ENCODE measurements around the gene MGMT.

DNA sequence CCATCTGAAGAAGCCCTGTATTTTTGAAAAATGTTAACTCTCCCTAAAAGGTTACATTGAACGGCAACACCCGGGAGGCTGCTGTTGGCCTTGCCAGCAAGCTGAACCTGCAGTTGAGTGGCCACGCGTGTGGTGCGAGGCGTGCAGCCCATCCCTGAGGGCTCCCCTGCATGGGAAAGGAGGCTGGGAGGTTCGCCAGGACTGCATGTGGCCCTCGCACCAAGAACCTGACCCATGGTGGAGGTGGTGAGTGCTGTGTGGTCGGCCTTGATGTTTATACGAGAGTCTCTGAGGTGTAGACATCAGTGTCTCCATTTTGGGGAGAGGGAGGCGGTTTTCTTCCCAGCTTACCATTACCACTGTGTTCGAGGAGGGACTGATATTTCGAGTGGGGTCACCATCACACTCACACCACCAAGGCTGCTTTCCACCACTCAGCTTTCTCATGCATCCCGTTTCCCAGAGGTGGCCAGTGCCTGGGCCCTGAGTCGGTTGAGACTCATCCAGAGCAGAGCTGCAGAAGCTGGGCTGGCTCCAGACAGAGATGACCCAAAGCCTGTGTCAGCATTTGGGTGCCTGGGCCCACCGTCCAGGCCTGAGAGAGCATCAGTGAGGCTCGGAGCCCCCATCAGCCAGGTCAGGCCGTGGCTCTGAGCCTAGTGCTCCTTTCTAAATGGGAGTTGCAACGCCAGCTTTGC is 274.4 kb downstream of the MGMT start:
- TF ChIP-seq, protein P1, sequence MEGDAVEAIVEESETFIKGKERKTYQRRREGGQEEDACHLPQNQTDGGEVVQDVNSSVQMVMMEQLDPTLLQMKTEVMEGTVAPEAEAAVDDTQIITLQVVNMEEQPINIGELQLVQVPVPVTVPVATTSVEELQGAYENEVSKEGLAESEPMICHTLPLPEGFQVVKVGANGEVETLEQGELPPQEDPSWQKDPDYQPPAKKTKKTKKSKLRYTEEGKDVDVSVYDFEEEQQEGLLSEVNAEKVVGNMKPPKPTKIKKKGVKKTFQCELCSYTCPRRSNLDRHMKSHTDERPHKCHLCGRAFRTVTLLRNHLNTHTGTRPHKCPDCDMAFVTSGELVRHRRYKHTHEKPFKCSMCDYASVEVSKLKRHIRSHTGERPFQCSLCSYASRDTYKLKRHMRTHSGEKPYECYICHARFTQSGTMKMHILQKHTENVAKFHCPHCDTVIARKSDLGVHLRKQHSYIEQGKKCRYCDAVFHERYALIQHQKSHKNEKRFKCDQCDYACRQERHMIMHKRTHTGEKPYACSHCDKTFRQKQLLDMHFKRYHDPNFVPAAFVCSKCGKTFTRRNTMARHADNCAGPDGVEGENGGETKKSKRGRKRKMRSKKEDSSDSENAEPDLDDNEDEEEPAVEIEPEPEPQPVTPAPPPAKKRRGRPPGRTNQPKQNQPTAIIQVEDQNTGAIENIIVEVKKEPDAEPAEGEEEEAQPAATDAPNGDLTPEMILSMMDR (IDR thresholded peaks at IDR 0.05), result no peak
- TF ChIP-seq POLR2A (IDR thresholded peaks at IDR 0.05), result no peak
